Hippocampal formation (tissue), 2 donors: ENCODE data around the gene GATD1.

Experiments used
- DNase-seq, 2 donors: peaks; one replicate each; lab custom pipeline; 2025; lab: John Stamatoyannopoulos, UW

The GATD1 gene

GRCh38 chr11:726278-727220 is 50.7 kb downstream of the GATD1 start:
- DNase-seq, result no peak

- no peak for DNase-seq
Observed at GRCh38 chr11:725624-726202, 51.6 kb downstream of the GATD1 start.

GRCh38 chr11:724778-725386 is 52.4 kb downstream of the GATD1 start:
- DNase-seq, result no peak

GRCh38 chr11:724049-724777 is 53.1 kb downstream of the GATD1 start:
- no peak for DNase-seq

GRCh38 chr11:723120-723883 is 54.0 kb downstream of the GATD1 start:
- DNase-seq, result no peak

- no peak for DNase-seq
Observed at GRCh38 chr11:722346-722811, 54.9 kb downstream of the GATD1 start.

- DNase-seq, result no peak
Observed at GRCh38 chr11:721741-722345, 55.4 kb downstream of the GATD1 start.

GRCh38 chr11:721247-721740 is 56.0 kb downstream of the GATD1 start:
- no peak for DNase-seq

- DNase-seq, result no peak
Observed at GRCh38 chr11:720642-721246, 56.5 kb downstream of the GATD1 start.

- DNase-seq, result no peak
Observed at GRCh38 chr11:720017-720641, 57.2 kb downstream of the GATD1 start.

- no peak for DNase-seq
Observed at GRCh38 chr11:719214-720016, 57.9 kb downstream of the GATD1 start.
